K562 (cell line): ENCODE measurements around the gene DCAF11. TPM values are rescaled to one million over a fixed set of nuclear protein-coding genes. Genes with fewer than 3 reads are reported as not detected.

Source experiments
- ARHGAP35 ChIP-seq: fragments of 450-650 bp; IDR thresholded peaks from 2 replicates; pipeline ENCODE4 v1.6.1; 2018; ENCODE audit not compliant: partially characterized antibody
- CBX3 ChIP-seq, 2 experiments: IDR thresholded peaks; 1 replicate in 1 of 2; 2 replicates in 1 of 2; pipeline ENCODE4 v1.6.1; 2012; ENCODE audit warnings: inconsistent platforms in 2 of 2, low read length in 2 of 2, borderline replicate concordance in 1 of 2, control low read depth in 1 of 2
- HSF4 ChIP-seq: fragments of 250-450 bp; sonication (Bioruptor Pico); IDR thresholded peaks from 2 replicates; pipeline ENCODE4 v2.1.2; 2022; ENCODE audit warnings: mild to moderate bottlenecking, moderate library complexity, borderline replicate concordance
- MCM2 ChIP-seq: fragments of 450-650 bp; IDR thresholded peaks from 2 replicates; pipeline ENCODE4 v1.6.1; 2017; ENCODE audit warnings: low read depth, mild to moderate bottlenecking
- POLR2B ChIP-seq: fragments of 450-650 bp; IDR thresholded peaks from 2 replicates; pipeline ENCODE4 v1.6.1; 2018; ENCODE audit warnings: low read depth; ENCODE audit not compliant: partially characterized antibody
- RFX5 ChIP-seq: IDR thresholded peaks from 2 replicates; pipeline ENCODE4 v1.6.1; 2011; ENCODE audit warnings: low read depth, mild to moderate bottlenecking, improper control_type of control experiment, low read length
- THRAP3 ChIP-seq: fragments of 450-650 bp; IDR thresholded peaks from 2 replicates; pipeline ENCODE4 v1.6.1; 2016; ENCODE audit warnings: mild to moderate bottlenecking, inconsistent platforms, borderline replicate concordance
- TSC22D4 ChIP-seq: fragments of 450-650 bp; IDR thresholded peaks from 2 replicates; pipeline ENCODE4 v1.6.1; 2016; ENCODE audit warnings: missing genetic modification characterization, missing biosample characterization, control low read depth
- ZC3H4 ChIP-seq: sonication (generic); formaldehyde crosslinking; IDR thresholded peaks from 2 replicates; pipeline ENCODE4 v1.9.0; 2021; ENCODE audit warnings: missing genetic modification reagents, borderline replicate concordance
- ZNF217 ChIP-seq: sonication (generic); formaldehyde crosslinking; IDR thresholded peaks from 2 replicates; pipeline ENCODE4 v1.8.0; 2022; ENCODE audit warnings: mild to moderate bottlenecking, missing genetic modification reagents
- ZNF232 ChIP-seq: sonication (generic); formaldehyde crosslinking; IDR thresholded peaks from 2 replicates; pipeline ENCODE4 v1.8.0; 2022; ENCODE audit warnings: mild to moderate bottlenecking, missing genetic modification reagents
- ZNF24 ChIP-seq: fragments of 450-650 bp; IDR thresholded peaks from 2 replicates; pipeline ENCODE4 v1.6.1; 2016
- polyA plus RNA-seq, 8 experiments: library from polyadenylated mRNA; depleted of rRNA in 4 of 8; stranded (reverse) in 5 of 8; unstranded in 3 of 8; fragments of >200 nt; fragmentation: Nextera tagmentation in 2 of 8; fragmentation: Illumina TruSeq in 1 of 8; extraction: Ambion mirVana in 2 of 8; extraction: Trizol in 1 of 8; gene quantifications; 2 replicates each; pipeline versions ENCODE4 v1.2.1 to v1.2.3, GENCODE V29; 2011 to 2014; ENCODE audit warnings: inconsistent platforms in 1 of 8, missing spikeins in 1 of 8
- total RNA-seq, 7 experiments: library from RNA; depleted of rRNA in 6 of 7; stranded (reverse); fragments of >200 nt in 6 of 7; fragmentation: Illumina TruSeq in 2 of 7; extraction: Trizol in 2 of 7; gene quantifications; 2 replicates each; pipeline versions ENCODE4 v1.2.1 to v1.2.3, GENCODE V29; 2011 to 2021; ENCODE audit warnings: low replicate concordance in 1 of 7
- TF ChIP-seq, protein P1 (sequence below): fragments of 250-450 bp; sonication (Bioruptor Pico); IDR thresholded peaks from 2 replicates; pipeline ENCODE4 v1.4.0; 2020; ENCODE audit warnings: mild to moderate bottlenecking, moderate library complexity, borderline replicate concordance
- TF ChIP-seq, protein P2 (sequence below): sonication (generic); formaldehyde crosslinking; IDR thresholded peaks from 2 replicates; pipeline ENCODE4 v1.8.0; 2023; ENCODE audit warnings: mild to moderate bottlenecking, missing genetic modification reagents
- TF ChIP-seq, protein P3 (sequence below): fragments of 450-650 bp; IDR thresholded peaks from 2 replicates; pipeline ENCODE4 v1.6.1; 2014; ENCODE audit warnings: low read depth, mild to moderate bottlenecking, moderate library complexity, borderline replicate concordance
- TF ChIP-seq, protein P4 (sequence below): fragments of 450-650 bp; IDR thresholded peaks from 2 replicates; pipeline ENCODE4 v1.6.1; 2017; ENCODE audit warnings: mild to moderate bottlenecking, moderate library complexity
- TF ChIP-seq, protein P5 (sequence below): fragments of 450-650 bp; formaldehyde crosslinking; IDR thresholded peaks from 2 replicates; pipeline ENCODE4 v1.4.0; 2022; ENCODE audit warnings: missing genetic modification characterization
- TF ChIP-seq, protein P6 (sequence below): fragments of 450-650 bp; IDR thresholded peaks from 2 replicates; pipeline ENCODE4 v1.6.1; 2016; ENCODE audit warnings: missing biosample characterization, missing genetic modification characterization

Gene DCAF11
- total and polyA plus RNA-seq, 9 of the 15 experiments (the other 6 are each of a cell fraction or from before 2014, with no cell fraction given): 8.5 to 46.2 (median 36.4) TPM

DNA sequence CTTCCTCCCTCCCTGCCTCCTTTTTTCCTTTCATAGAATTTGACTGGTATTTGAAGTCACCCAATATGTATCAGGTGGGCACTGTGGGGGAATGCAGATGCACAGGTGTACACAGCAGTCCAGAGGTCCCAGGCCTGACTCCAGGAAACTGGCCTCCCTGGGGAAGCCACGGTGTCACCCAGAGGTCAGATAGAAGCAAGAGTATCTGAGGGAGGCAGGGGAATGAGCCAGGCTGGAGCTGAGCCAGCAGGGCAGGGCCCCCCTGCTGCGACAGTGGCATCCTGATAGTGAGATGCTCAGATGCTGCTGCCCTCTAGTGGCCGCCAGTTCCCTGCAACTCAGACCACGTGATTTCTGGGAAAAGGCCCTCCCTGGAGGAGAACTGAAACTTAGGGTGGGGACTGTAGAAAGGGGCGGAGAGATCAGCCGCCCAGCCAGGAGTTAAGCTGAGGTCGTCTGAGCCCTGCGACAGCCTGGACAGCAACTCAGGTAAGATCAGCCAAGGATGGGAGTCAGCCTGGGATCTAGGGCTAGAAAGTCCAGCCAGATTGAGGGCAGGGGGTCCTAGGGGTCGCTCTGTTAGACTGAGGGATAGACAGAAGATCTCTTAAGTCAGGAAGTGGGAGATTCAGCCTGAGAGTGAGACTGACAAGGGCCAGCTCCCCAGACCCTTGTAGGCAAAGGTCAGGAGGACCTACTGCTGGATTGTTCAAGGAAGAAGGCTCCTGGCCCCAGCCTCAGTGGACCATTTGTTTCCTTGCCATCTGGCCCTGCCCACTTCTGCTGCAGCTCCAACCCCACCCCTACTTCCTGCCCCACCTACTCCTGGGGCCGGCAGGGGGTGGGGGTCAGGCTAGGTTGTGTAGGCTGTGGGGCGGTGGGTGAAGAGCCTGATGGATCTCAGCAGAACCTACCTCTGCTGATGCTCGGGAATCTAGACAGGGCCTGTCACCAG, 46.5 kb downstream of the DCAF11 start, which contains the start of gene IRF9 (continued):
- TF ChIP-seq, protein P1, sequence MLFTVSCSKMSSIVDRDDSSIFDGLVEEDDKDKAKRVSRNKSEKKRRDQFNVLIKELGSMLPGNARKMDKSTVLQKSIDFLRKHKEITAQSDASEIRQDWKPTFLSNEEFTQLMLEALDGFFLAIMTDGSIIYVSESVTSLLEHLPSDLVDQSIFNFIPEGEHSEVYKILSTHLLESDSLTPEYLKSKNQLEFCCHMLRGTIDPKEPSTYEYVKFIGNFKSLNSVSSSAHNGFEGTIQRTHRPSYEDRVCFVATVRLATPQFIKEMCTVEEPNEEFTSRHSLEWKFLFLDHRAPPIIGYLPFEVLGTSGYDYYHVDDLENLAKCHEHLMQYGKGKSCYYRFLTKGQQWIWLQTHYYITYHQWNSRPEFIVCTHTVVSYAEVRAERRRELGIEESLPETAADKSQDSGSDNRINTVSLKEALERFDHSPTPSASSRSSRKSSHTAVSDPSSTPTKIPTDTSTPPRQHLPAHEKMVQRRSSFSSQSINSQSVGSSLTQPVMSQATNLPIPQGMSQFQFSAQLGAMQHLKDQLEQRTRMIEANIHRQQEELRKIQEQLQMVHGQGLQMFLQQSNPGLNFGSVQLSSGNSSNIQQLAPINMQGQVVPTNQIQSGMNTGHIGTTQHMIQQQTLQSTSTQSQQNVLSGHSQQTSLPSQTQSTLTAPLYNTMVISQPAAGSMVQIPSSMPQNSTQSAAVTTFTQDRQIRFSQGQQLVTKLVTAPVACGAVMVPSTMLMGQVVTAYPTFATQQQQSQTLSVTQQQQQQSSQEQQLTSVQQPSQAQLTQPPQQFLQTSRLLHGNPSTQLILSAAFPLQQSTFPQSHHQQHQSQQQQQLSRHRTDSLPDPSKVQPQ (CRISPR knock-in tag): no peak
- TF ChIP-seq ZNF232 (CRISPR knock-in tag) (no peak), ZNF217 (CRISPR knock-in tag) (no peak), POLR2B (peak; percentile 57), RFX5 (no peak), ARHGAP35 (no peak), CBX3 (IDR thresholded peaks at IDR 0.05; ENCODE audit: borderline replicate concordance in 1 of 2, low read length in 2 of 2) (no peak), MCM2 (no peak), THRAP3 (no peak), ZC3H4 (CRISPR knock-in tag) (no peak), HSF4 (CRISPR knock-in tag) (no peak), TSC22D4 (no peak), ZNF24 (no peak; the same call in 1 of the 2 replicates)
- TF ChIP-seq, protein P2, sequence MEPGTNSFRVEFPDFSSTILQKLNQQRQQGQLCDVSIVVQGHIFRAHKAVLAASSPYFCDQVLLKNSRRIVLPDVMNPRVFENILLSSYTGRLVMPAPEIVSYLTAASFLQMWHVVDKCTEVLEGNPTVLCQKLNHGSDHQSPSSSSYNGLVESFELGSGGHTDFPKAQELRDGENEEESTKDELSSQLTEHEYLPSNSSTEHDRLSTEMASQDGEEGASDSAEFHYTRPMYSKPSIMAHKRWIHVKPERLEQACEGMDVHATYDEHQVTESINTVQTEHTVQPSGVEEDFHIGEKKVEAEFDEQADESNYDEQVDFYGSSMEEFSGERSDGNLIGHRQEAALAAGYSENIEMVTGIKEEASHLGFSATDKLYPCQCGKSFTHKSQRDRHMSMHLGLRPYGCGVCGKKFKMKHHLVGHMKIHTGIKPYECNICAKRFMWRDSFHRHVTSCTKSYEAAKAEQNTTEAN (CRISPR knock-in tag): no peak
- TF ChIP-seq, protein P3, sequence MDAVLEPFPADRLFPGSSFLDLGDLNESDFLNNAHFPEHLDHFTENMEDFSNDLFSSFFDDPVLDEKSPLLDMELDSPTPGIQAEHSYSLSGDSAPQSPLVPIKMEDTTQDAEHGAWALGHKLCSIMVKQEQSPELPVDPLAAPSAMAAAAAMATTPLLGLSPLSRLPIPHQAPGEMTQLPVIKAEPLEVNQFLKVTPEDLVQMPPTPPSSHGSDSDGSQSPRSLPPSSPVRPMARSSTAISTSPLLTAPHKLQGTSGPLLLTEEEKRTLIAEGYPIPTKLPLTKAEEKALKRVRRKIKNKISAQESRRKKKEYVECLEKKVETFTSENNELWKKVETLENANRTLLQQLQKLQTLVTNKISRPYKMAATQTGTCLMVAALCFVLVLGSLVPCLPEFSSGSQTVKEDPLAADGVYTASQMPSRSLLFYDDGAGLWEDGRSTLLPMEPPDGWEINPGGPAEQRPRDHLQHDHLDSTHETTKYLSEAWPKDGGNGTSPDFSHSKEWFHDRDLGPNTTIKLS: no peak
- TF ChIP-seq, protein P4, sequence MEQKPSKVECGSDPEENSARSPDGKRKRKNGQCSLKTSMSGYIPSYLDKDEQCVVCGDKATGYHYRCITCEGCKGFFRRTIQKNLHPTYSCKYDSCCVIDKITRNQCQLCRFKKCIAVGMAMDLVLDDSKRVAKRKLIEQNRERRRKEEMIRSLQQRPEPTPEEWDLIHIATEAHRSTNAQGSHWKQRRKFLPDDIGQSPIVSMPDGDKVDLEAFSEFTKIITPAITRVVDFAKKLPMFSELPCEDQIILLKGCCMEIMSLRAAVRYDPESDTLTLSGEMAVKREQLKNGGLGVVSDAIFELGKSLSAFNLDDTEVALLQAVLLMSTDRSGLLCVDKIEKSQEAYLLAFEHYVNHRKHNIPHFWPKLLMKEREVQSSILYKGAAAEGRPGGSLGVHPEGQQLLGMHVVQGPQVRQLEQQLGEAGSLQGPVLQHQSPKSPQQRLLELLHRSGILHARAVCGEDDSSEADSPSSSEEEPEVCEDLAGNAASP: no peak
- TF ChIP-seq, protein P5, sequence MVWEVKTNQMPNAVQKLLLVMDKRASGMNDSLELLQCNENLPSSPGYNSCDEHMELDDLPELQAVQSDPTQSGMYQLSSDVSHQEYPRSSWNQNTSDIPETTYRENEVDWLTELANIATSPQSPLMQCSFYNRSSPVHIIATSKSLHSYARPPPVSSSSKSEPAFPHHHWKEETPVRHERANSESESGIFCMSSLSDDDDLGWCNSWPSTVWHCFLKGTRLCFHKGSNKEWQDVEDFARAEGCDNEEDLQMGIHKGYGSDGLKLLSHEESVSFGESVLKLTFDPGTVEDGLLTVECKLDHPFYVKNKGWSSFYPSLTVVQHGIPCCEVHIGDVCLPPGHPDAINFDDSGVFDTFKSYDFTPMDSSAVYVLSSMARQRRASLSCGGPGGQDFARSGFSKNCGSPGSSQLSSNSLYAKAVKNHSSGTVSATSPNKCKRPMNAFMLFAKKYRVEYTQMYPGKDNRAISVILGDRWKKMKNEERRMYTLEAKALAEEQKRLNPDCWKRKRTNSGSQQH (CRISPR knock-in tag): no peak
- TF ChIP-seq, protein P6, sequence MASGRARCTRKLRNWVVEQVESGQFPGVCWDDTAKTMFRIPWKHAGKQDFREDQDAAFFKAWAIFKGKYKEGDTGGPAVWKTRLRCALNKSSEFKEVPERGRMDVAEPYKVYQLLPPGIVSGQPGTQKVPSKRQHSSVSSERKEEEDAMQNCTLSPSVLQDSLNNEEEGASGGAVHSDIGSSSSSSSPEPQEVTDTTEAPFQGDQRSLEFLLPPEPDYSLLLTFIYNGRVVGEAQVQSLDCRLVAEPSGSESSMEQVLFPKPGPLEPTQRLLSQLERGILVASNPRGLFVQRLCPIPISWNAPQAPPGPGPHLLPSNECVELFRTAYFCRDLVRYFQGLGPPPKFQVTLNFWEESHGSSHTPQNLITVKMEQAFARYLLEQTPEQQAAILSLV (tag): no peak
